ENCODE measurements around the gene S1PR2. TPM values are rescaled to one million over a fixed set of nuclear protein-coding genes. Genes with fewer than 3 reads are reported as not detected.

Gene S1PR2
- total and polyA plus RNA-seq, 9 of the 15 experiments (the other 6 are each of a cell fraction or from before 2014, with no cell fraction given), result 1.5 to 3.9 (median 2.0) TPM

GRCh38 chr19:10194500-10195198 is 36.5 kb downstream of the S1PR2 start, which contains the start of gene DNMT1 (continued):
- TF ChIP-seq CEBPB (tag; IDR thresholded peaks at IDR 0.05) (no peak), KLF10 (CRISPR knock-in tag; IDR thresholded peaks at IDR 0.05) (no peak), ZBED1 (IDR thresholded peaks at IDR 0.05) (peak; percentile 84), RBM34 (IDR thresholded peaks at IDR 0.05; ENCODE audit: borderline replicate concordance, insufficient read depth, low read length) (no peak), MECOM (CRISPR knock-in tag; IDR thresholded peaks at IDR 0.05) (no peak), MBD2 (IDR thresholded peaks at IDR 0.05; ENCODE audit: borderline replicate concordance, low read depth) (peak; percentile 99), CREB3L1 (IDR thresholded peaks at IDR 0.05; ENCODE audit: borderline replicate concordance, low read depth) (no peak; the same call in 1 of the 2 replicates), TAF1 (IDR thresholded peaks at IDR 0.05; ENCODE audit: control insufficient read depth, extremely low read depth, insufficient read depth, low read length, severe bottlenecking) (peak; percentile 77), RUNX1 (IDR thresholded peaks at IDR 0.05; ENCODE audit: low read depth) (no peak), RFX1 (IDR thresholded peaks at IDR 0.05) (no peak), GATAD2A (IDR thresholded peaks at IDR 0.05) (0 out of 2 replicates have a peak, but pooled peaks have one; percentile 41), TEAD4 (IDR thresholded peaks at IDR 0.05; ENCODE audit: low read length) (peak; percentile 3; the same call in 1 of the 2 replicates), TEAD4 (CRISPR knock-in tag; IDR thresholded peaks at IDR 0.05; ENCODE audit: borderline replicate concordance) (no peak), ZNF197 (CRISPR knock-in tag; IDR thresholded peaks at IDR 0.05; ENCODE audit: low read depth) (no peak; the same call in 1 of the 2 replicates), NBN (IDR thresholded peaks at IDR 0.05; ENCODE audit: low read depth) (no peak), SMARCB1 (IDR thresholded peaks at IDR 0.05; ENCODE audit: insufficient read length, low read depth) (no peak), NR2C1 (IDR thresholded peaks at IDR 0.05) (no peak), NR2C1 (tag; IDR thresholded peaks at IDR 0.05) (no peak), ZNF217 (CRISPR knock-in tag; IDR thresholded peaks at IDR 0.05) (no peak), ZNF23 (CRISPR knock-in tag; IDR thresholded peaks at IDR 0.05) (no peak), SMAD1 (IDR thresholded peaks at IDR 0.05; ENCODE audit: low read depth, low read length, partially characterized antibody) (no peak), ZNF253 (CRISPR knock-in tag; conservative IDR thresholded peaks at IDR 0.05) (no peak), CTBP1 (IDR thresholded peaks at IDR 0.05; ENCODE audit: borderline replicate concordance) (peak; percentile 99), TCF3 (CRISPR knock-in tag; IDR thresholded peaks at IDR 0.05) (no peak), LARP7 (IDR thresholded peaks at IDR 0.05) (no peak)
- TF ChIP-seq, protein P1, sequence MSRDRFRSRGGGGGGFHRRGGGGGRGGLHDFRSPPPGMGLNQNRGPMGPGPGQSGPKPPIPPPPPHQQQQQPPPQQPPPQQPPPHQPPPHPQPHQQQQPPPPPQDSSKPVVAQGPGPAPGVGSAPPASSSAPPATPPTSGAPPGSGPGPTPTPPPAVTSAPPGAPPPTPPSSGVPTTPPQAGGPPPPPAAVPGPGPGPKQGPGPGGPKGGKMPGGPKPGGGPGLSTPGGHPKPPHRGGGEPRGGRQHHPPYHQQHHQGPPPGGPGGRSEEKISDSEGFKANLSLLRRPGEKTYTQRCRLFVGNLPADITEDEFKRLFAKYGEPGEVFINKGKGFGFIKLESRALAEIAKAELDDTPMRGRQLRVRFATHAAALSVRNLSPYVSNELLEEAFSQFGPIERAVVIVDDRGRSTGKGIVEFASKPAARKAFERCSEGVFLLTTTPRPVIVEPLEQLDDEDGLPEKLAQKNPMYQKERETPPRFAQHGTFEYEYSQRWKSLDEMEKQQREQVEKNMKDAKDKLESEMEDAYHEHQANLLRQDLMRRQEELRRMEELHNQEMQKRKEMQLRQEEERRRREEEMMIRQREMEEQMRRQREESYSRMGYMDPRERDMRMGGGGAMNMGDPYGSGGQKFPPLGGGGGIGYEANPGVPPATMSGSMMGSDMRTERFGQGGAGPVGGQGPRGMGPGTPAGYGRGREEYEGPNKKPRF (IDR thresholded peaks at IDR 0.05; ENCODE audit: low read depth, low read length), result no peak
- TF ChIP-seq, protein P2, sequence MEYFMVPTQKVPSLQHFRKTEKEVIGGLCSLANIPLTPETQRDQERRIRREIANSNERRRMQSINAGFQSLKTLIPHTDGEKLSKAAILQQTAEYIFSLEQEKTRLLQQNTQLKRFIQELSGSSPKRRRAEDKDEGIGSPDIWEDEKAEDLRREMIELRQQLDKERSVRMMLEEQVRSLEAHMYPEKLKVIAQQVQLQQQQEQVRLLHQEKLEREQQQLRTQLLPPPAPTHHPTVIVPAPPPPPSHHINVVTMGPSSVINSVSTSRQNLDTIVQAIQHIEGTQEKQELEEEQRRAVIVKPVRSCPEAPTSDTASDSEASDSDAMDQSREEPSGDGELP (CRISPR knock-in tag; IDR thresholded peaks at IDR 0.05; ENCODE audit: borderline replicate concordance), result peak; percentile 85; the same call in 1 of the 2 replicates

Data from K562 (cell line).